Adipose tissue (tissue), 3 donors: ENCODE measurements around the gene CRKL. TPM values are rescaled to one million over a fixed set of nuclear protein-coding genes. Genes with fewer than 3 reads are reported as not detected.

Experiments used
- H3K27ac ChIP-seq: one replicate; pipeline ENCODE4 v1.5.1; 2013; ENCODE audit warnings: low read depth, low read length
- WGBS, 3 donors: extraction: QIAGEN DNeasy Blood & Tissue Kit; methylation state at CpG; one replicate each; pipeline ENCODE4 v1.1.7; 2013; 5-methylcytosine and 5-hydroxymethylcytosine counted together
- polyA plus RNA-seq, 3 donors: library from polyadenylated mRNA; stranded (reverse); fragments of 200-250 nt; gene quantifications; one replicate each; pipeline ENCODE4 v1.2.3, GENCODE V29; 2013
- donor health status: healthy with polysubstance abuse.
- donor health status: Bipolar disorder and iron deficiency.
- donor health status: healthy.

The CRKL gene
- polyA plus RNA-seq, 3 donors, result 10.7 to 19.8 (median 16.2) TPM

DNA sequence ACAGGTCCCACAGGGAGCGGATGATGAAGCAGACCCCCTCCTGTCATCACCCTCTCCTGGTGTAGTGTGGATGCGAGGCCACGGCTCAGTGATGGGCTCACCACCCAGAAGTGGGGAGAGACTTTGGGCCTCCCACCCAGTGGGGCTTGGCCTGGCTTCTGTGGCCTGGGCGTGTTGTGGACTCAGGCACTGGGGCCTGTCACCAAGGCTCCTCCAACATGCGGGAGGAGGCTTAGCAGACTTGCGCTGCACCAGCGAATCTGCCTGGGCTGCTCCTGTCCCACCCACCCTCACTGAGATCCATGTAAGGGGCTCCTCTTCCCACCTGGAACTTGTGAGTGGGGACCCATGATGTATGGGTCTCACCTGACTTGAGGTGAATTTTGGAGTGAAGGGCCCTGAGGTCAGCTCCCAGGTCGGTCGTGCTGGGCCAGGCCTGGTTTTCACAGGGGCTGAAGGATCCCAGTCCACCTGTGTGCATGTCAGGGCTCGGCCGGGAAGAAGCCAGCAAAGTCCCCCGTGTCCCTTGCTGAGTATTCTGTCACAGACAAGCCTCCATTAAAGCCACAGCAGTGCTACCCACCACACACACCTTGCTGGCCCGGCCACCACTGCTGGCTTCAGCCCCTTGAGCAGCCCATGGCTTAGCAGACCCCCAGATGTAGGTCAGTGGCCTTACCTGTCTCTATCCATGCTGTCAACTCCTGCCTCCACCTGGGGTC lies 80.5 kb downstream of the CRKL start:
- H3K27ac ChIP-seq, result no peak overlapping the region
- 77 to 86% (median 85%) methylated on average over 13 of the region's 13 CpGs for WGBS, 3 donors

DNA sequence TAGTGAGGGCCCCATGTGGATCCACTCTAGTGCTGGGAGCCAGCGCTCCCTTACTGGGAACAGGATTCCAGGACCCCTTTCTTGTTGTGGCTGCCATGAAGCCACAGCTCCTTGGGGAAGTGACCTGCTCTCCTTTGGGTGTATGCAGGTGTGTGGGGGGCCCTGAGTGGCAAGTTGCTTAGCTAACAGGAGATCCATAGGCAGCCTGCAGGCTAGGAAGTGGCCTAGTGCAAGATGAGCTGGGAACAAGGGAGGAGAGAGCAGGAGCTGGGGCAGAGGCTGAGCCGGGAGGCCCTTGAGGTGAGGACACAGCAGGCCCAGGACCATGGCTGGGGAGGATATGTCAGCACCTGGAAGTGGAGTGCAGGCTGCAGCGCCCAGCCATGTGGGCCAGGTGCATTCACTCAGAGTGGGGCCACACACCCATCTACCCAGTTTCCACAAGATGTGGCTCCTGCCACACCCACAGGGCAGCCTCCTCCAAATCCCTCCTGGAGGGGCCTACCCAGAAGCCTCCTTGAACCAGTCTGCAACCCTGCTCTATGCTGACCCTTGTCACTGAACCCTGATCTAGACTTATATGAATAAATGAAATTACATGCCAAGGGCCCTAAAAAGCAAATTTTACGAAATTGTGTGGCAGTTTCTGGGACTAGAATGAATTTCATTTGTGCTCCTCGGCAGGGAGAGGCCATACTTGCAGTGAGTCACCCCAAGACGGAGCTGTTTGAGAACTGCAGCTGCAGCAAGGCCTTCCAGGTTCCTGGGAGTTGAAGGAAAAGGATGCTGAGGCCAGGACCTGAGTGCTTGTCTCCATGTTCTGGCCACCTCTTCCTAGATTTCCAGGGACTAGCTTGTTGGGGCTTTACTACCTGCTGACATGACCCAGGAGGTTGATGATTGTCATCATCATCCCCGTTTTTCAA lies 81.5 kb downstream of the CRKL start:
- 65 to 73% (median 69%) methylated on average over 7 of the region's 7 CpGs for WGBS, 3 donors
- H3K27ac ChIP-seq, result no peak overlapping the region

DNA sequence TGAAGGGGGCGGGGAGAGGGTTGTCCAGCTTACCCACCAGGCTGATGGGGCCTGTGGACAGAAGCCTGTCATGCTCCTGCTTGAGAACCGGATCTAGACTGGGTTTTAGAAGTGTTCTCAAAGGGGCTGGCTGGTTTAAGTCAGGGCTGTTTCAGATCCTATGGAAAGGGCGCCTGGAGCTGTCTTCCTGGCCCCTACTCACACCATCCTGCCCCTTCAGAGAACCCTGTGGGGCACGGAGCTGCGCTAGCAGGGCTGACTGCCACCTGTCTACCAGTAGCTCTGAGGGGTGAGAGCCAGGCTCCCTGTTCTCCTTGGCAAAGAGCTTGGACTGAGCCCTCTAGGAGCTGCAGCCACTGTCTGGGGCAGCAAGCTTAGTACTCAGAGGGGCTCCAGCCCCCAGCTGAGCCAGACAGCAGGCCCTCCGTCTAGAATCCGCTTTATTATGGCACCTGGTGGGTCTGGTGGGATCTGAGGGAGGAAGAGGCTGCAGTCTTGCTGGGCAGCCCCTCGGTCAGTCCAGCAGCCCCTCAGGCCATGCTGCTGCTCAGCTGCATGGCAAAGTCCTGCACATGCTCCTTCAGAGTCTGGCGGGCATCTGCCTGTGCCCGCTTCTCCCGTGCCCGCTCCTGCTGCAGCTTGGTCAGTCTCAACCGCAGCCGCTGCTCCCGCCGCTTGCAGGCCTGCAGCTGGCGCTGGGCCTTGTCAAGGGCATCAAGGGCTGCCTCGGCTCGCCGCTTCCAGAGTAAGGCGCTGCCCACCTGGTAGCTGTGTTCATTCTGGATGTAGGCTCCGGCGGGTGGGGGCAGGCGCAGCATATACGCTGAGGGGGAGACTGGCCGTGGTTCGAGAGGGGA lies 82.4 kb downstream of the CRKL start:
- H3K27ac ChIP-seq, result no peak overlapping the region
- WGBS, 3 donors, result 90 to 93% (median 92%) methylated on average over 26 to 27 of the region's 27 CpGs

DNA sequence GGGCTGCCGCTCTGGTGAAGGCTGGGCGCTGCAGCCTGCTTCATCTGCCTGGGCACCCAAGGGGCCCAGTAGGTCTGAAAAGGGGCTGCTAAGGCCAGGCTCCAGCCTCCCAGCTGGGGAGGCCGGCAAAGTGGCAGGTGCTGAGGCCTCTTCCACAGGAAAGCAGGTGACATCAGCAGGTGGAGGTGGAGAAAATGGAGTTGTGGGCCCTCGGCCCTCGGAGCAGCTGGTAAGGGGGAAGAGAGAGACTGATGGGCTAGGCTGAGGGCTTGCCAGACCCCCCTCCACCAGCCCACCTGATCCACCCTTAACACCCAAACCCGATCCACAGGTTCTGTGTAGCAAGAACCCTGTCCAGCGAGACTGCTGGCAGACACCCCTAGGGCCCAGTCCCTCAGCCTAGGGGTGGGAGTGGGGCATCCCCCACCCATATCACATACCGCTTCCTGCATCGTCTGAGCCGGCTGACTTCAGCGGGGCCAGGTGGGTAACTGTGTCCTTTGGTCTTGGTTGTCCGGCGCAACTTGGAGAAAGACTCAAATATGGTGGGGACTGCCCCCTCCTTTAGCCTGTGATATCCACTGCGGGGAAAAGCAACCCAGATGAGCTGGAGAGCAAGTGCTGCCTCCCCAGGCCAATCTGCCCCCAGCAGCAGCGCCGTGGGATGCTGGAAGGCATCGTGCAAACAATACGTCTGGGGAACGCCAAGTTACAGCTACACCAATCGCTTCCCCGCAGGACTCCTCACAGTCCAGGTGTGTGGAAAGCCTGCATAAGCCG lies 83.2 kb downstream of the CRKL start:
- no peak overlapping the region for H3K27ac ChIP-seq
- WGBS, 3 donors, result 44 to 61% (median 53%) methylated on average over 22 of the region's 22 CpGs

DNA sequence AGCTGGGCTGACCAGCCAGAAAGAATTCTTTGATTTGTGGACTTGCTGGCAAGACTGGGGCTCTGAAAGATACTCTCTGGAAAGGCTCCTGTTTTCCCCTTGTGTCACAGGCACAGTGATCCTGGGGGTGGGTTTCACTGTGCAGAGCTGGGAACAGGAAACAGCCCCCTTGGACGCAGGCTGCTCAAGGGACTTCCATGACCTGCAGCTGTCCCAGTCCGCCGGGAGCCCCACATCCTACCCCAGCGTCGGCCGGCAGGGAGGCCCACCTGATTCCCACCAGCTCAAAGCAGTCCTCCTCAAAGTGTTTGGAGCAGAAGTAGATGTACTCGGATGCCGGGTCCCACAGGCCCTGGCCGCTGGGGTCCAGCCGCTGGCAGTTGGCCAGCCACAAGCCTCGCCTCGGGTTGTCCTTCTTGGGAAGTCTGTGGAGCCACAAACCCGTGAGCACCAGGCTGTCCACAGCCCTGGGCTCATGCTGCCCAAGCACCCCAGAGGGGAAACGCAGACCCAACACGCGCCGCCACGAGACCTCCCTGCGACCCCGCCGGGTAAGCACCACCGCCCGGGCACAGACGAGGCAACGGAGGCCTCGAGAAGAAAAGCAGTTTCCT lies 83.9 kb downstream of the CRKL start:
- WGBS, 3 donors, result 1 to 3% (median 3%) methylated on average over 26 of the region's 26 CpGs
- peak overlapping the region; percentile 75 for H3K27ac ChIP-seq

DNA sequence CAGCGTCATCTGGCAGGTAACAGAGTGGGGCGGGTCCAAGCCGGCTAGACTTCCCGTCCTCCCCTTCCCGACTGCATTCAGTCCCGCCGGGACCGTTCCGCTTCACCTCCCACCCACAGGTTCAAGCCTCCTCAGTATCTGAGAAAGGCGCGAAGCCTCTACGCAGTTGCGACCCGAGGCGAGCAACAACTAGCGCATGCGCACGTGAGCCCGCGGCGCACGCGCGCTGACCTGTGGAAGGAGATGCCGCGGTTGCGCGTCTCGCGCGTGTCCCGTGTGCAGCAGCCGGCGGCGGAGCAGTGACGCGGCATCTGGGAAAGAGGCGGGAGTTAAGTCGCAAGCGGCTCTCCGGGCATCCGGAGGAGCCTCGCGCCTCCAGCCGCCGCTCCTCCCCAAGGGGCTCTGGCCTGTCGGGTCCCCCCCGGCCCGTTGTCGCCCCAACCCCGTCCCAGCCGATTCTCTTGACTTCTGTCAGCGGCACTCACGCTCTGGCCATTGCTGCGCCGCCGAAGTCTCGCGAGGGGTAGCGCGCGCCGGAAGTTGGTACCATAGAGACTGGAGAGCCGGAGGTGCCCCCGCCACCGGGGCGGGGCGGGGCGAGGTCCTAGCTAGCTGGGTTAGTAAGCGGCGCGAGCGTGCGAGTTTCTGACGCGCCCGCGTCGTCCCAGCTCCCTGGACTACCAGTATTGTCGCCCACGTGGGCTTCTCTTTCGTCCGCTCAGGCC lies 84.6 kb downstream of the CRKL start, which contains the start of gene THAP7:
Gene THAP7 (minus strand): TSS at position 518 of the 725 bp plus-strand sequence. CDS start 207 bp downstream, at position 311.
- peak within 1 kb of the TSS; percentile 84 for H3K27ac ChIP-seq
- WGBS, 3 donors, result 0 to 1% (median 0%) methylated on average over 79 to 83 of the region's 83 CpGs

Other genes starting within 250 kb of the CRKL start
- gene SERPIND1, start 143.3 kb upstream of the CRKL start, polyA plus RNA-seq, result 1 to 10 TPM in 1 of 3 donors, under 1 TPM in 2; 0.09 to 3.5 (median 0.24) TPM
- 10 to 100 TPM; 18.4 to 34.6 (median 33.5) TPM for gene PI4KA, start 58.6 kb upstream of the CRKL start, polyA plus RNA-seq
- gene SNAP29, start 58.4 kb upstream of the CRKL start, polyA plus RNA-seq, result 10 to 100 TPM in 2 of 3 donors, 1 to 10 TPM in 1; 9.5 to 18.4 (median 13.4) TPM
- gene AIFM3, start 49.8 kb downstream of the CRKL start, polyA plus RNA-seq, result under 1 TPM; 0.68 to 0.87 (median 0.79) TPM
- 10 to 100 TPM; 19.9 to 38.3 (median 37.0) TPM for gene LZTR1, start 64.9 kb downstream of the CRKL start, polyA plus RNA-seq
- gene THAP7, start 84.7 kb downstream of the CRKL start, polyA plus RNA-seq, result 10 to 100 TPM; 19.4 to 25.4 (median 24.4) TPM
- under 1 TPM; 0.16 to 0.79 (median 0.17) TPM for gene P2RX6, start 97.8 kb downstream of the CRKL start, polyA plus RNA-seq
- under 1 TPM; 0.25 to 0.49 (median 0.34) TPM for gene SLC7A4, start 115.2 kb downstream of the CRKL start, polyA plus RNA-seq
- not detected for gene LRRC74B, start 128.5 kb downstream of the CRKL start, polyA plus RNA-seq